ENCODE results near the gene MTR.
A peak's percentile ranks its signal among the peaks of the same experiment; 100 is the strongest.

Gene MTR

DNA sequence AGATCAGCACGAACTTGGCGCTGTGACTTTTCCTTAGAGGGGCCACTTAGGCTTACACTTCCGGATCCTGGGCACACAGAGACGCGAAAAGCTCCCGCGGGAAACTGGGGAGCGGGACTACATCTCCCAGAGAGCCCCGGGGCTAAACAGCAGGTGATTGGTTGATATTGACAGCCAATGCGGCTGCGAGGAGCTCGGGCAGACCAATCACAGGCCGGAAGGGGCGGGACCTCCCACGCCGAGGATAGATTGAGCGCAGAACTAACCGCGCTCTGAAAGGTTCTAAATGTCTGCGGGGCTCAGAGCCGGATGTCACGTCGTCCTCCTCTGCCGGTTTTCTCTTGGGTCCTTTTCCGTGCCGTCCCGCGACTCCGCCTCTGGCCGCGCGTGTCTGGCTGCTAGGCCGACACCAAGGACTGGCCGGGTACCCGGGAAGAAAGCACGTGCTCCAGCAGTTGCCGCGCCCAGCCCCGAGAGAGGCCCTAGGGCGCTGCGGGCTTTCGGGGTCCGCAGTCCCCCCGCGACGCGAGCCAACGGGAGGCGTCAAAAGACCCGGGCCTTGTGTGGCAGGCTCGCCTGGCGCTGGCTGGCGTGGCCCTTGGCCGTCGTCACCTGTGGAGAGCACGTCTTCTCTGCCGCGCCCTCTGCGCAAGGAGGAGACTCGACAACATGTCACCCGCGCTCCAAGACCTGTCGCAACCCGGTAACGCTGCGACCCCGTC lies at the start of gene MTR:
TSS of gene MTR (plus strand) at position 258 of the 722 bp plus-strand sequence. CDS start at position 670, 412 bp downstream.
- DNase-seq (ENCODE audit: low spot score in 2 of 2) = peak; percentile 92 to 94
- Mint-ChIP-seq H3K4me3 (peak within 1 kb of the TSS; percentile 95), H3K27me3 (peaks cover 7% of the 10 kb centered on the region), H3K4me1 (peaks cover 39% of the 10 kb centered on the region), H3K27ac (ENCODE audit: low read depth) (peak within 1 kb of the TSS; percentile 99), H3K36me3 (ENCODE audit: insufficient read depth) (peaks cover 13% of the 10 kb centered on the region), H3K9me3 (no peaks in the 10 kb centered on the region)
- ATAC-seq (replicated peaks; ENCODE audit: extremely low read depth, poor library complexity, severe bottlenecking) = peak; percentile 93

DNA sequence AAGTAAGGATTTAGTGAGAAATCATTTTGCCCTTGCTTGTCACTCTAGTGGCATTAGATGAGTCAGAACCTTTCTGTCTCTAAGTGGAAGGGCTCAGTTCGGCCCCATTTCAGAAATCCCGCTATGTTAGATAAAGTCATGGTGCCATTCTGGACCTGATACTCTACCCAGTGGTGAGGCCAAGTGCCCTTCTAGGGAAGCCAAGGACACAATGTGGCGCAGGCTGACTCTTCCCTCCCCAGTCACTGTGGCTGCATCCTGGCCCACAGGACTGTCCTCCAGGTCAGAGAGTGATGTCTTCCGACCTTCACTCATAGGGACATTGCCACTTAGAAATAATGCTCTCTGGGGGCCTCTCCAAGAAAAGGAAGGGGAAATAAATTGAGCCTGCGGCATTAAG lies 48.3 kb upstream of the MTR start:
- Mint-ChIP-seq H3K4me3 (no peak overlapping the region), H3K27me3 (peaks cover 74% of the 10 kb centered on the region), H3K9me3 (no peaks in the 10 kb centered on the region), H3K36me3 (ENCODE audit: insufficient read depth) (peaks cover 1% of the 10 kb centered on the region), H3K4me1 (no peaks in the 10 kb centered on the region), H3K27ac (ENCODE audit: low read depth) (no peak overlapping the region)
- no peak for DNase-seq (ENCODE audit: low spot score in 2 of 2)
- no peak for ATAC-seq (replicated peaks; ENCODE audit: extremely low read depth, poor library complexity, severe bottlenecking)

DNA sequence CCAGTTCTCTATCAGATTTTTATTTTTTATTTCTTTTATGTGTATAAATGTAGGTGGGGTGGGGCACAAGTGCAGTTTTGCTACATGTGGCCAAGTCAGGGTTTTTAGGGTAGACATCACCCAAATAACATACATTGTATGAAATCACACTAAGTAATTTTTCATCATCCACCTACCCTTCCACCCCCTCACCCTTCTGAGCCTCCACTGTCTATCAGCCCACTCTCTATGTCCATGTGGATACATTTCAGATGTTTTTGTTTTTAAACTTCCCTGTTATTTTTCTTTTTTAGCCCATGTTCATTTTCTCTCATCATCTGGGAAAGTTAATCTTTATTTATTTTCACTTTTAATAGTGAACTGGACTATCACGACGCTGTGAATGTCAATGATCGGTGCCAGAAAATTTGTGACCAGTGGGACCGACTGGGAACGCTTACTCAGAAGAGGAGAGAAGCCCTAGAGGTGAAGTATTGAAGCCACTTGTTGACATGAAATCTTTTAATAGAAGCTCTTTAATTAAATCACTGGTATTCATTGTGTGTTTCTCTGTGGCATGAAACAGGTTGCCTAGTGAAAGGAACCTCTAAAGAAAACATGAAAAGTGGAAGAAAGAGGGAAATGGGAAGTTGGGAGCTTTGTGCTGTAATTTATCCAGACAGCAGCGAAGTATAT lies 47.6 kb upstream of the MTR start:
- DNase-seq (ENCODE audit: low spot score in 2 of 2) = no peak
- Mint-ChIP-seq H3K9me3 (no peaks in the 10 kb centered on the region), H3K36me3 (ENCODE audit: insufficient read depth) (peaks cover 1% of the 10 kb centered on the region), H3K27me3 (peaks cover 74% of the 10 kb centered on the region), H3K4me3 (no peak overlapping the region), H3K27ac (ENCODE audit: low read depth) (no peak overlapping the region), H3K4me1 (no peaks in the 10 kb centered on the region)
- no peak for ATAC-seq (replicated peaks; ENCODE audit: extremely low read depth, poor library complexity, severe bottlenecking)

DNA sequence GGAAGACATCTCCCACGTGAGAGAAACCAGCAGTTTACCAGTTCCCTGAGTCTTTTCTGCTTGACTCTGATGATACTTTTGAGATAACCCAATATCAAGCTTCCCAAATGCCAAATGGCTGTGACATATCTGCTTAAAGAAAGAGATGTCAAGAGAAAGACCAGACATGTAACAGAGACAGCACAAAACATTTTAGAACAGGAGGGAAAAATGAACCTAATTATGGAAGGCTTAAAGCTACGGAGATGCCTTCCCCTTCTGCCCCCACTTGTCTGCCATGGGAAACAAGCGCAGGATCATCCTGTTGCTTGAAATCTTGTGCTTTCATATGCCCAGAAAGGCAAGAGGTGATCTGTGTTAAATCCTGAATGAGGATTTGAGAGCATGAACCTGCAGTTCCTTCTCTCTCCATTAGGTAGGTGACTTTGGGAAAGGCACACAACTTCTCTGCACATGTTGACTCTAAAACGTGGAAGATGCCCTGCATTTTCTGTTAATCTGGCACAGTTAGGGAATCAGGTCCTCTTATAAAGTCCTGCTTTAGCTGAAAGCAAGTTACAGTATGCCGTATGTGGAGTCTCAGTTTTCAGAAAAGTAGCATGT lies 46.7 kb upstream of the MTR start:
- Mint-ChIP-seq H3K36me3 (ENCODE audit: insufficient read depth) (peaks cover 1% of the 10 kb centered on the region), H3K27ac (ENCODE audit: low read depth) (no peak overlapping the region), H3K27me3 (peaks cover 66% of the 10 kb centered on the region), H3K9me3 (no peaks in the 10 kb centered on the region), H3K4me3 (no peak overlapping the region), H3K4me1 (no peaks in the 10 kb centered on the region)
- DNase-seq (ENCODE audit: low spot score in 2 of 2) = no peak
- no peak for ATAC-seq (replicated peaks; ENCODE audit: extremely low read depth, poor library complexity, severe bottlenecking)

DNA sequence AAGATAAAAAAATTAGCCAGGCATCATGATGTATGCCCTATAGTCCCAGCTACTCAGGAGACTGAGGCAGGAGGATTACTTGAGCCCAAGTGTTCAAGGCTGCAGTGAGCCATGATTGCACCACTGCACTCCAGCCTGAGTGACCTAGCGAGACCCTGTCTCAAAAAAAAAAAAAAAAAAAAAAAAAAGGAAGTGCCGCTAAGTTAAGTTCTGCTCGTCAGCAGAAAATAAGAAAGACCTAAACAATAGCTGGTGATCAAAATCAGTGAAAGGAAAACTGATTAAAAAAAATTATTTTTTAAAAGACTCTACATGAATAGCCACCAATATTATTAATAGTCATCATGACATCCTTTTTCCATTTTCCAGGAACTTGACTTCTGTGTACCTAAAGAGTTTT lies 44.2 kb upstream of the MTR start:
- DNase-seq (ENCODE audit: low spot score in 2 of 2) (no peak), ATAC-seq (replicated peaks; ENCODE audit: extremely low read depth, poor library complexity, severe bottlenecking) (no peak)
- no peak overlapping the region for H3K27ac Mint-ChIP-seq (ENCODE audit: low read depth)
- H3K4me3 Mint-ChIP-seq = no peak overlapping the region
- H3K9me3 Mint-ChIP-seq = no peaks in the 10 kb centered on the region
- H3K4me1 Mint-ChIP-seq = no peaks in the 10 kb centered on the region
- H3K36me3 Mint-ChIP-seq (ENCODE audit: insufficient read depth) = no peaks in the 10 kb centered on the region
- peaks cover 72% of the 10 kb centered on the region for H3K27me3 Mint-ChIP-seq

DNA sequence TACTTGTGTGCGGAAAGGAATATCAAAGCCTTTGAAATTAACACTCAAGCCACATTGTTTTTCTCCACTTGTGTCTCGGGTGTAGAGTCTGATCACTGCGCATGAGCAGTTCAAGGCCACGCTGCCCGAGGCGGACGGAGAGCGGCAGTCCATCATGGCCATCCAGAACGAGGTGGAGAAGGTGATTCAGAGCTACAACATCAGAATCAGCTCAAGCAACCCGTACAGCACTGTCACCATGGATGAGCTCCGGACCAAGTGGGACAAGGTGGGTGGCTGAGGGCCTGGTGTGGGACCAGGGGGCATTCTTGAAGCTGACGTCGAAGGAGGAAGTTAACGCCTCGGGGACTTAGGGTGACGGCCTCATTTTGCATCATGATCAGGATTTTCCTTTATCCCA lies 43.7 kb upstream of the MTR start:
- peaks cover 70% of the 10 kb centered on the region for H3K27me3 Mint-ChIP-seq
- ATAC-seq (replicated peaks; ENCODE audit: extremely low read depth, poor library complexity, severe bottlenecking) = no peak
- no peaks in the 10 kb centered on the region for H3K36me3 Mint-ChIP-seq (ENCODE audit: insufficient read depth)
- H3K27ac Mint-ChIP-seq (ENCODE audit: low read depth) = no peak overlapping the region
- H3K4me3 Mint-ChIP-seq = no peak overlapping the region
- H3K9me3 Mint-ChIP-seq = no peaks in the 10 kb centered on the region
- no peak for DNase-seq (ENCODE audit: low spot score in 2 of 2)
- H3K4me1 Mint-ChIP-seq = no peaks in the 10 kb centered on the region

DNA sequence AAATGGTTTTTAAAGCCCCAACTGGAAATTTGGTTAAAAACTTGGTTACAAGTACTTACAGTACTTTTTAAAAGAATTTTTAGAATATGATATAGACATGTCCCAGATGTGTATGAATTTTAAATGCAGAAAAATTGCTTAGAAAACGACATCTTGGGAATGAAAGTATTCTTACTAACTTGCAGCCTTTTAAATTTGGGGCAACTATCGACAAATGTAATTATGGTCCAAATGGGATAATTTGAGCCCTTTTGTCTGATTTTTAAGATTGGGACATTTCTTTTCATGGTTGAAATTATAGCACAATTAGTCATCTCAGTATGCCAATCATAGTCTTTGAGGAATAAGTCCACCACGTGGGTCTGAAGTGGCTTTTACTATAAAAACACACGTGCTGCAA lies 43.2 kb upstream of the MTR start:
- peaks cover 64% of the 10 kb centered on the region for H3K27me3 Mint-ChIP-seq
- no peaks in the 10 kb centered on the region for H3K4me1 Mint-ChIP-seq
- H3K36me3 Mint-ChIP-seq (ENCODE audit: insufficient read depth) = no peaks in the 10 kb centered on the region
- DNase-seq (ENCODE audit: low spot score in 2 of 2) = no peak
- no peak overlapping the region for H3K27ac Mint-ChIP-seq (ENCODE audit: low read depth)
- no peak for ATAC-seq (replicated peaks; ENCODE audit: extremely low read depth, poor library complexity, severe bottlenecking)
- no peak overlapping the region for H3K4me3 Mint-ChIP-seq
- H3K9me3 Mint-ChIP-seq = no peaks in the 10 kb centered on the region

DNA sequence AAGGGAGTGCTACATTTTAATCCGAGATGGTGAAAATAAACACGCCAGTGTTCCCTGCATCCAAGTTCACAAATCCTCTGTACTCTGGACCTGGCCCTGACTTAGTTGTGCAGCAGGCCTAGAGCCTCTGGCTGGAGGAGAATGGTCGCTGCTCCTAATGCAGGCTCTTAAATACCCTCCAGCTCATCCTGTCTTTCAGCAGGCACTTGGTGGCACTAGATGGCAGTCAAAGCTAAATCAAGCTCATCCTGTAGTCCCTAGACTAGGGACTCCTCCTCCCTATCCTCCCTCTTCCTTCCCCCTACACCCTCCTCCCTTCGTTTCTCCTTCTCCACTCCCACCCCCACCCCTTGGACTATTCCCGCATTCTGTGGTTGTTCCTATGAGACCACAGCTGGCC lies 41.6 kb upstream of the MTR start:
- Mint-ChIP-seq H3K9me3 (no peaks in the 10 kb centered on the region), H3K27ac (ENCODE audit: low read depth) (no peak overlapping the region), H3K36me3 (ENCODE audit: insufficient read depth) (no peaks in the 10 kb centered on the region), H3K4me1 (no peaks in the 10 kb centered on the region), H3K27me3 (peaks cover 48% of the 10 kb centered on the region), H3K4me3 (no peak overlapping the region)
- DNase-seq (ENCODE audit: low spot score in 2 of 2) (no peak), ATAC-seq (replicated peaks; ENCODE audit: extremely low read depth, poor library complexity, severe bottlenecking) (no peak)

DNA sequence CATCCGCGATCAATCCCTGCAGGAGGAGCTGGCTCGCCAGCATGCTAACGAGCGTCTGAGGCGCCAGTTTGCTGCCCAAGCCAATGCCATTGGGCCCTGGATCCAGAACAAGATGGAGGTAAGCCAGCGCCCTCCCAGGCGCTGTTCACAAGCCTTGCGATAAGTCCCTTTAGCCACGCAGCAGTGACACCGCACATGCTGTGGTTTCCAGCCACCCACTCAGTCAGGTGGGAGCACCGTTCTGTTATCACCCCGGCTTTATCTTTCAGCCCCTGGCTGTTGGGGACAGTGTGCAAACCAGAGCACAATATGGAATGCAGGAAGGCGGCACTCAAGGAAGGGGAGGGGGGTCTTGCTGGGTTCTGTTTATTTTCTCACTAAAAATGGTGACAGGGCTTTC lies 41.1 kb upstream of the MTR start:
- no peak overlapping the region for H3K27ac Mint-ChIP-seq (ENCODE audit: low read depth)
- H3K4me1 Mint-ChIP-seq = no peaks in the 10 kb centered on the region
- DNase-seq (ENCODE audit: low spot score in 2 of 2) (no peak), ATAC-seq (replicated peaks; ENCODE audit: extremely low read depth, poor library complexity, severe bottlenecking) (no peak)
- H3K9me3 Mint-ChIP-seq = no peaks in the 10 kb centered on the region
- no peaks in the 10 kb centered on the region for H3K36me3 Mint-ChIP-seq (ENCODE audit: insufficient read depth)
- no peak overlapping the region for H3K4me3 Mint-ChIP-seq
- H3K27me3 Mint-ChIP-seq = peaks cover 46% of the 10 kb centered on the region

DNA sequence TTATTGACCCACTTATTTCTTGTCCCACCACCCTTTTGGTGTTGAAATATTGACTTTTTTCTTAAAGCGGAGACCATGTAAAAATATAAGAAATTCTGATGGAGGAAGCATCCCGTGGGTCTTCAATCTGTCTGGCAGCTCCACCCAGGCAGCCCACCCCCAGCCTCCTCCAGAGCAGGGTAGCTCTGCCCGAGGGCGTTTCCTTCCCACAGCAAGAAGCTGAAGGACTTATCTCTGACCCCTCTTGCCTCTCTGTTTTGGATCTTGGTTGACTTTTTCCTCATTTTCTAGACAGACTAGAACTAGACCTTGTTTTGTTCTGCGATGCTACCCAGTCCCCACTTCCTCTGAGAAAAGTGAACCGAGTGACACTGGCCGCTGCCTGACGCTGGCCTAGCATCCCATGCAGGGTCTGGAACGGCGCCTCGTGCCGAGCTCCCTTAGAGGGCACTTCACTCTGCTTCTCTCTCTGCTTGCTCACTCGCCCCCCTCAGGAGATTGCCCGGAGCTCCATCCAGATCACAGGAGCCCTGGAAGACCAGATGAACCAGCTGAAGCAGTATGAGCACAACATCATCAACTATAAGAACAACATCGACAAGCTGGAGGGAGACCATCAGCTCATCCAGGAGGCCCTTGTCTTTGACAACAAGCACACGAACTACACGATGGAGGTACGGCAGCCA lies 40.4 kb upstream of the MTR start:
- ATAC-seq (replicated peaks; ENCODE audit: extremely low read depth, poor library complexity, severe bottlenecking) = no peak
- H3K36me3 Mint-ChIP-seq (ENCODE audit: insufficient read depth) = no peaks in the 10 kb centered on the region

DNA sequence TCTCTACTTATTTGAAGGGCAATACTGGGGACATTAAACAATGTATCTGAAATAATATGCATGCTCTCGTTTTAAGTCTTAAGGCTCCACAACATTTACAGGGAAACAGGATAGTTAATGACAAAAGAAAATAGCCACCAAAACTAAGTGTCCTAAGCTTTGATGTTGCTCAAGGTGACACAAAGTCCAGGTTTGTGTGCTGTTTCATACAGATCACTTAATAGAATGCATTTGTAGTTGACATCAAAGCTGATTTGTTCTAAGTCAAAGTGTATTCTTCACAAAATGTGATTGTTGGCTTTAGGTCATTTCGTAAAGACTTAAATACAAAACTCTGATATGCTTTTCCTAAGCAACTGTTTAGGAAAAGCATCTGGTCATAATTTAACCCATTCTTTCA lies 37.5 kb upstream of the MTR start:
- ATAC-seq (replicated peaks; ENCODE audit: extremely low read depth, poor library complexity, severe bottlenecking) (no peak), DNase-seq (ENCODE audit: low spot score in 2 of 2) (no peak)
- H3K36me3 Mint-ChIP-seq (ENCODE audit: insufficient read depth) = no peaks in the 10 kb centered on the region
- H3K9me3 Mint-ChIP-seq = no peaks in the 10 kb centered on the region
- H3K4me3 Mint-ChIP-seq = no peak overlapping the region
- peaks cover 5% of the 10 kb centered on the region for H3K4me1 Mint-ChIP-seq
- no peak overlapping the region for H3K27ac Mint-ChIP-seq (ENCODE audit: low read depth)
- H3K27me3 Mint-ChIP-seq = peaks cover 10% of the 10 kb centered on the region

More for the DNA sequence above, 40.4 kb upstream of the MTR start:
- Mint-ChIP-seq H3K4me1 (peaks cover 5% of the 10 kb centered on the region), H3K9me3 (no peaks in the 10 kb centered on the region), H3K27ac (ENCODE audit: low read depth) (no peak overlapping the region), H3K27me3 (peaks cover 39% of the 10 kb centered on the region), H3K4me3 (no peak overlapping the region)
- no peak for DNase-seq (ENCODE audit: low spot score in 2 of 2)

DNA sequence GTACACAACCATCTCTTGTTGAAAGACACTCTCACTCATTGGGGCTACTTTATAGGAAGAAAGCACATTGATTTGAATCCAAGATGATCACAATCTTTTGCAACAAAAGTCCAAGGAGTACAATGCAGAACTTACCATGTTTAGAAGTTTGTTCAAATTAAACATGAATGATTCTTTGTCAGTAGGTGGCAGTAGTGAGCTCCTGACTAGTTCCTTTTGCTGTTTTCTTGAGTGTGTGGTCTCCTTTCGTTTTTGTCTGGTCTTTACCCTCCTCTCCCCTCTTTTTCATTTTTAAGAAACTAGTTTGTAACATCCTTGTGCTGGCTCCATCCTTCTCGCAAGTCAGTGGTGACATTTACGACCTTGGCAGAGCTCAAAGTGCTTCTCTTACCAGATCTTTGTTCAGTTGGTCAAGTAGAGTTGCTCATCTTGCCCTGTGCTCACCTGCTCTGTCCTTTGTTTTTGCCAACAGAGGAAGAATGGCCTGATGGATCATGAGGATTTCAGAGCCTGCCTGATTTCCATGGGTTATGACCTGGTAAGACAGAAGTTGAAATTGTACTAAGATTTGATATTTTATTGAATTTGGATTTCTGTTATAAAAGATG lies 35.7 kb upstream of the MTR start:
- Mint-ChIP-seq H3K27ac (ENCODE audit: low read depth) (no peak overlapping the region), H3K36me3 (ENCODE audit: insufficient read depth) (no peaks in the 10 kb centered on the region), H3K9me3 (no peaks in the 10 kb centered on the region), H3K4me3 (no peak overlapping the region), H3K4me1 (peaks cover 5% of the 10 kb centered on the region), H3K27me3 (peaks cover 17% of the 10 kb centered on the region)
- ATAC-seq (replicated peaks; ENCODE audit: extremely low read depth, poor library complexity, severe bottlenecking) (no peak), DNase-seq (ENCODE audit: low spot score in 2 of 2) (no peak)
